CD4-positive, alpha-beta T cell (primary cell): ENCODE measurements around the gene HMCN2. TPM values are rescaled to one million over a fixed set of nuclear protein-coding genes. Genes with fewer than 3 reads are reported as not detected.

Source experiments
- ATAC-seq: fragments of 200-7000 bp; cut with Tn5 transposase; one replicate; pipeline ENCODE4 v1.10.0; 2022; ENCODE audit warnings: mild to moderate bottlenecking; ENCODE audit not compliant: poor library complexity
- CTCF ChIA-PET: fragments of 350-600 bp; sonication (Branson Sonifier 250); formaldehyde crosslinking; loops from one replicate; lab custom pipeline; 2021; ENCODE audit warnings: antibody characterized with exemption, inconsistent platforms; lab: Charles Lee
- POLR2A ChIA-PET: fragments of 350-600 bp; sonication (Branson Sonifier 250); formaldehyde crosslinking; loops from one replicate; lab custom pipeline; 2021; ENCODE audit warnings: antibody characterized with exemption, inconsistent platforms; lab: Charles Lee
- DNase-seq, 14 experiments: peaks; one replicate each; pipeline ENCODE4 v3.0.0-alpha.2; 2013 to 2020; ENCODE audit warnings: mixed read lengths in 2 of 14
- H3K27ac ChIP-seq, 2 donors: one replicate each; pipeline versions ENCODE4 v1.5.1 to v1.7.0; 2013; ENCODE audit warnings: low read length in 2 of 2, low read depth in 1 of 2, mild to moderate bottlenecking in 1 of 2
- H3K27me3 ChIP-seq, 2 experiments: 1 replicate in 1 of 2; 2 replicates in 1 of 2; pipeline versions ENCODE4 v1.6.1 to v1.7.0; 2013; ENCODE audit warnings: low read length in 2 of 2, control low read depth in 1 of 2, mild to moderate bottlenecking in 1 of 2, moderate library complexity in 1 of 2; ENCODE audit not compliant: insufficient read depth in 2 of 2, control insufficient read depth in 1 of 2
- H3K36me3 ChIP-seq: one replicate; pipeline ENCODE4 v1.6.1; 2013; ENCODE audit warnings: low read length, control low read depth; ENCODE audit not compliant: insufficient read depth
- H3K4me1 ChIP-seq: one replicate; pipeline ENCODE4 v1.6.1; 2013; ENCODE audit warnings: low read length, control low read depth; ENCODE audit not compliant: insufficient read depth
- H3K4me3 ChIP-seq: one replicate; pipeline ENCODE4 v1.5.1; 2013; ENCODE audit warnings: mild to moderate bottlenecking, low read length, moderate library complexity
- H3K9me3 ChIP-seq, 2 experiments: 1 replicate in 1 of 2; 2 replicates in 1 of 2; pipeline versions ENCODE4 v1.6.1 to v1.7.0; 2013; ENCODE audit warnings: low read length in 2 of 2, mild to moderate bottlenecking in 2 of 2, control low read depth in 1 of 2, moderate library complexity in 1 of 2; ENCODE audit not compliant: control insufficient read depth in 1 of 2, insufficient read depth in 1 of 2
- H3K27ac Mint-ChIP-seq: one replicate; pipeline ENCODE4 v1.8.0; 2020; ENCODE audit warnings: mixed read lengths
- H3K27me3 Mint-ChIP-seq: one replicate; pipeline ENCODE4 v1.8.0; 2021; ENCODE audit warnings: mixed read lengths
- H3K36me3 Mint-ChIP-seq: one replicate; pipeline ENCODE4 v1.8.0; 2021; ENCODE audit warnings: low read depth, mixed read lengths
- H3K4me1 Mint-ChIP-seq: one replicate; pipeline ENCODE4 v1.8.0; 2021; ENCODE audit warnings: low read depth, mixed read lengths
- H3K4me3 Mint-ChIP-seq: one replicate; pipeline ENCODE4 v1.8.0; 2020; ENCODE audit warnings: mild to moderate bottlenecking, mixed read lengths
- H3K9me3 Mint-ChIP-seq: one replicate; pipeline ENCODE4 v1.8.0; 2020; ENCODE audit warnings: mixed read lengths
- intact Hi-C, 2 experiments: fragments of 100-400 bp; cut with DNase I in 1 of 2; cut with micrococcal nuclease in 1 of 2; formaldehyde crosslinking; loops; one replicate each; pipeline versions ENCODE4 v1.15.1 to v1.9.0; 2023 to 2025; cut with DNase I, micrococcal nuclease
- total RNA-seq, 174 experiments: library from RNA in 2 of 174; stranded (reverse) in 2 of 174; gene quantifications; one replicate each; pipeline ENCODE4 v1.2.3 and lab custom pipeline; 2021 to 2026
- TF ChIP-seq, protein P1 (sequence below): fragments of 200-600 bp; IDR thresholded peaks from one replicate; pipeline ENCODE4 v1.8.0; 2022; ENCODE audit warnings: antibody characterized with exemption, mild to moderate bottlenecking

Gene HMCN2
- total RNA-seq, 2 experiments from 2014 or later = not detected

DNA sequence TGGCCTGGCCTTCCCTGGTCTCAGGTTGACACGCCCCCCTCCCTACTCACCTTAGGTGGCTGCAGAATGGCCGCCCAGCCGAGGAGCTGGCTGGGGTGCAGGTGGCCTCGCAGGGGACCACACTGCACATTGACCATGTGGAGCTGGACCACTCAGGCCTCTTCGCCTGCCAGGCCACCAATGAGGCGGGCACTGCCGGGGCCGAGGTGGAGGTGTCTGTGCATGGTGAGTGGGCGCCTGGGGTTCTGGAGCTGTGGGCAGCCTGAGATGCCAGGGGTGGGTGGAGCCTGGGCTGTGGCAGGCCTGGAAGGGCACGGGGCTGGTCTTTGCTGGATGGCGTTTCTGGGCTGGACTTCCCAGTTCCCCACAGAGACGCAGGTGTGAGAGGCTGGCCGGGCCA lies 90.5 kb downstream of the HMCN2 start:
- DNase-seq (no peak), ATAC-seq (no peak)
- TF ChIP-seq, protein P1, sequence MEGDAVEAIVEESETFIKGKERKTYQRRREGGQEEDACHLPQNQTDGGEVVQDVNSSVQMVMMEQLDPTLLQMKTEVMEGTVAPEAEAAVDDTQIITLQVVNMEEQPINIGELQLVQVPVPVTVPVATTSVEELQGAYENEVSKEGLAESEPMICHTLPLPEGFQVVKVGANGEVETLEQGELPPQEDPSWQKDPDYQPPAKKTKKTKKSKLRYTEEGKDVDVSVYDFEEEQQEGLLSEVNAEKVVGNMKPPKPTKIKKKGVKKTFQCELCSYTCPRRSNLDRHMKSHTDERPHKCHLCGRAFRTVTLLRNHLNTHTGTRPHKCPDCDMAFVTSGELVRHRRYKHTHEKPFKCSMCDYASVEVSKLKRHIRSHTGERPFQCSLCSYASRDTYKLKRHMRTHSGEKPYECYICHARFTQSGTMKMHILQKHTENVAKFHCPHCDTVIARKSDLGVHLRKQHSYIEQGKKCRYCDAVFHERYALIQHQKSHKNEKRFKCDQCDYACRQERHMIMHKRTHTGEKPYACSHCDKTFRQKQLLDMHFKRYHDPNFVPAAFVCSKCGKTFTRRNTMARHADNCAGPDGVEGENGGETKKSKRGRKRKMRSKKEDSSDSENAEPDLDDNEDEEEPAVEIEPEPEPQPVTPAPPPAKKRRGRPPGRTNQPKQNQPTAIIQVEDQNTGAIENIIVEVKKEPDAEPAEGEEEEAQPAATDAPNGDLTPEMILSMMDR = no peak
- peaks cover 0 to 5% of the 10 kb centered on the region in 2 experiments for H3K9me3 ChIP-seq
- H3K4me3 ChIP-seq = no peak overlapping the region
- H3K4me3 Mint-ChIP-seq = no peak overlapping the region
- H3K9me3 Mint-ChIP-seq = no peaks in the 10 kb centered on the region
- H3K27me3 Mint-ChIP-seq = no peaks in the 10 kb centered on the region
- no peak overlapping the region for H3K27ac ChIP-seq
- H3K4me1 Mint-ChIP-seq = no peaks in the 10 kb centered on the region
- no peaks in the 10 kb centered on the region for H3K4me1 ChIP-seq
- H3K27ac Mint-ChIP-seq = no peak overlapping the region
- no peaks in the 10 kb centered on the region for H3K36me3 Mint-ChIP-seq
- H3K27me3 ChIP-seq = no peaks in the 10 kb centered on the region
- CTCF ChIA-PET = no interaction called here
- POLR2A ChIA-PET = no interaction called here
- no peaks in the 10 kb centered on the region for H3K36me3 ChIP-seq
- intact Hi-C loops = no loop called here

DNA sequence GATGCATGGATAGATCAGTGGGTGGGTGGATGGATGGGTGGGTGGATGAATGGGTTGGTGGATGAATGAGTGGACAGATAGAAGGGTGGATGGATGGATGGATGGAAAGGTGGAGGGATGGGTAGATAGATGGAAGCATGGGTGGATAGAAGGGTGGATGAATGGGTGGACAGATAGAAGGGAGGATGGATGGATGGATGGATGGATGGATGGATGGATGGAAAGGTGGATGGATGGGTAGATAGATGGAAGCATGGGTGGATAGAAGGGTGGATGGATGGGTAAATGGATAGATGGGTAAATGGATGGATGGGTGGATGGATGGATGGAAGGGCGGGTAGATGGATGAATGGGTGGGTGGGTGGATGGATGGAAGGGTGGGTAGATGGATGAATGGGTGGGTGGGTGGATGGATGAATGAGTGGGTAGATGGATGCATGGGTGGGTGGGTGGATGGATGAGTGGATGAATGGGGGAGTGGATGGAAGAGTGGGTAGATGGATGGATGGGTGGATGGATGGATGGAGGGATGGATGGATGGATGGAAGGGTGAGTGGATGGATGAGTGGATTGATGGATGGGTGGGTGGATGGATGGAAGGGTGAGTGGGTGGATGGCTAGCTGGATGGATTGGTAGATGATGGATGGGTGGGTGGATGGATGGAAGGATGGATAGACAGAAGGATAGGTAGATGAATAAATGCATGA lies 91.5 kb downstream of the HMCN2 start:
- Mint-ChIP-seq H3K36me3 (no peaks in the 10 kb centered on the region), H3K9me3 (no peaks in the 10 kb centered on the region), H3K27me3 (no peaks in the 10 kb centered on the region), H3K4me1 (no peaks in the 10 kb centered on the region), H3K4me3 (no peak overlapping the region), H3K27ac (no peak overlapping the region)
- no peak overlapping the region for H3K4me3 ChIP-seq
- intact Hi-C loops = no loop called here
- ChIA-PET POLR2A (no interaction called here), CTCF (no interaction called here)
- H3K36me3 ChIP-seq = no peaks in the 10 kb centered on the region
- ATAC-seq (no peak), DNase-seq (no peak)
- TF ChIP-seq, protein P1 = no peak
- no peak overlapping the region for H3K27ac ChIP-seq
- no peaks in the 10 kb centered on the region for H3K4me1 ChIP-seq
- peaks cover 0 to 5% of the 10 kb centered on the region in 2 experiments for H3K9me3 ChIP-seq
- H3K27me3 ChIP-seq = no peaks in the 10 kb centered on the region

DNA sequence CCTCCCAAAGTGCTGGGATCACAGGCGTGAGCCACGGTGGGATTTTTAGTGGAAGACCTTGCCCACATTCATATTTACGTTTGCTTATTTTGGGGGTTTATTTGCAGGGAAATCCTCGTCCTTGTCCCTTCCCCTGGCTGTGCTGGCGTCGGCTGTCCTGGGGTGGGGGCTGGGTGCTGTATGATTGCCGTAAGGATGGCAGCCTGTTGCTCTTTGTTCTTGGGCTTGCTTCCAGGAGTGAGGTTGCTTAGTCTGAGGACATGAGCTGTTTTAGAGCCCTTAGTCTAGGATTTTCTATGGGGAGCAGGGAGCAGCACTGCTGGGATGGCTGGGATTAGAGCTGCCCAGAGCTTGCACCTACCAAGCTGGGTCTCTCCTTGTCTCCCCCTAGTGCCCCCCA lies 93.4 kb downstream of the HMCN2 start:
- CTCF ChIA-PET = no interaction called here
- Mint-ChIP-seq H3K9me3 (no peaks in the 10 kb centered on the region), H3K36me3 (no peaks in the 10 kb centered on the region), H3K27me3 (no peaks in the 10 kb centered on the region), H3K4me3 (no peak overlapping the region), H3K27ac (no peak overlapping the region), H3K4me1 (no peaks in the 10 kb centered on the region)
- intact Hi-C loops = no loop called here
- POLR2A ChIA-PET = no interaction called here
- ATAC-seq (no peak), DNase-seq (no peak)
- Histone ChIP-seq H3K27ac (no peak overlapping the region), H3K36me3 (no peaks in the 10 kb centered on the region), H3K9me3 (peaks cover 0 to 5% of the 10 kb centered on the region in 2 experiments), H3K27me3 (no peaks in the 10 kb centered on the region), H3K4me3 (no peak overlapping the region), H3K4me1 (no peaks in the 10 kb centered on the region)
- TF ChIP-seq, protein P1 = no peak
